Esophagus squamous epithelium (tissue), 4 donors: Measurements from ENCODE around the gene PTPRC.

Source experiments
- POLR2A ChIP-seq, 4 donors: fragments of 450-650 bp; IDR thresholded peaks; one replicate each; pipeline ENCODE4 v1.6.1; 2017; ENCODE audit warnings: antibody characterized with exemption in 4 of 4, mild to moderate bottlenecking in 4 of 4, moderate library complexity in 3 of 4
- TF ChIP-seq, protein P1 (sequence below), 6 experiments: fragments of 450-650 bp in 4 of 6; fragments of 200-600 bp in 2 of 6; sonication (generic) in 2 of 6; IDR thresholded peaks; one replicate each; pipeline ENCODE4 v1.5.1; 2016 to 2019; ENCODE audit warnings: antibody characterized with exemption in 6 of 6, mild to moderate bottlenecking in 4 of 6, moderate library complexity in 4 of 6

DNA sequence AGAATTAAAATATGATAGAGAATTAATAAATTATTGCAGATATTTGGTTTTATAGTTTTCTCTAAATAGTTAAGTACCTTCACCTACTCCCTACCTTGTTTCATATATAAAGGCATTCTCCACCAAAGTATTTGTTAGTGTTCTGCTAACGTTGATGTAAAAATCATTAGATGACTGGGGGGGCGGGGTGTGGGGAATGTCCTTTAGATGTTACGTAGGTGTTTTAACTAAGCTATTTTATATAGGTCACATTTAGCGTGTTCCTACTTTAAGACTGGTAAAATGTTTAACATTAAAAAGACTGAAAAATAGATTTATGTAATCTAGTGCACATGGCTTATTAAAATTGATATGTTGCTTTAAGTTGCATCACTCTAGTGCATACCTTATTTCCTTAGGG, 48.6 kb downstream of the PTPRC start:
- TF ChIP-seq, protein P1, sequence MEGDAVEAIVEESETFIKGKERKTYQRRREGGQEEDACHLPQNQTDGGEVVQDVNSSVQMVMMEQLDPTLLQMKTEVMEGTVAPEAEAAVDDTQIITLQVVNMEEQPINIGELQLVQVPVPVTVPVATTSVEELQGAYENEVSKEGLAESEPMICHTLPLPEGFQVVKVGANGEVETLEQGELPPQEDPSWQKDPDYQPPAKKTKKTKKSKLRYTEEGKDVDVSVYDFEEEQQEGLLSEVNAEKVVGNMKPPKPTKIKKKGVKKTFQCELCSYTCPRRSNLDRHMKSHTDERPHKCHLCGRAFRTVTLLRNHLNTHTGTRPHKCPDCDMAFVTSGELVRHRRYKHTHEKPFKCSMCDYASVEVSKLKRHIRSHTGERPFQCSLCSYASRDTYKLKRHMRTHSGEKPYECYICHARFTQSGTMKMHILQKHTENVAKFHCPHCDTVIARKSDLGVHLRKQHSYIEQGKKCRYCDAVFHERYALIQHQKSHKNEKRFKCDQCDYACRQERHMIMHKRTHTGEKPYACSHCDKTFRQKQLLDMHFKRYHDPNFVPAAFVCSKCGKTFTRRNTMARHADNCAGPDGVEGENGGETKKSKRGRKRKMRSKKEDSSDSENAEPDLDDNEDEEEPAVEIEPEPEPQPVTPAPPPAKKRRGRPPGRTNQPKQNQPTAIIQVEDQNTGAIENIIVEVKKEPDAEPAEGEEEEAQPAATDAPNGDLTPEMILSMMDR (IDR thresholded peaks at IDR 0.05) = no peak
- no peak for TF ChIP-seq POLR2A (IDR thresholded peaks at IDR 0.05)
